Dedifferentiated amniotic fluid mesenchymal stem cell (primary cell): ENCODE measurements around the gene TMED7.

Experiments
- DNase-seq: peaks from one replicate; pipeline ENCODE4 v3.0.0-alpha.2; 2016; ENCODE audit errors: extremely low spot score

The TMED7 gene

DNA sequence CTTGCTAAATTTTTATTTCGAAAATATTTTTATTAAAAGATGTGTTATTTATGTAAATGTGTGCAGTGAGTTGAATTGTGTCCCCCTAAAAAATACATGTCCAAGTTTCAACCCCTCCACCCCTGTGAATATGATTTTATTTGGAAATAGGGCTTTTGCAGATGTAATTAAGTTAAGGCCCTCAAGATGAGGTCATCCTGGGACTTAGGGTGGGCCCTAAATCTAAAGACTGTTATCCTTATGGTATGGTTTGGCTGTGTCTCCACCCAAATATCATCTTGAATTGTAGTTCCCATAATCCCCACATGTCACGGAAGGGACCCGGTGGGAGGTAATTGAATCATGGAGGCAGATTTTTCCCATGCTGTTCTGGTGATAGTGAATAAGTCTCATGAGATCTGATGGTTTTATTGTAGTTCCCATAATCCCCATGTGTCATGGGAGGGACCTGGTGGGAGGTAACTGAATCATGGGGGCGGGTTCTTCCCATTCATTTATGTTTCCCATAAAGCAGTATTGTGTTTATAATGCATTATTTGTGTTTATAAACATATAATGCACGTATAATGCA lies 1.5 kb upstream of the TMED7 start:
- no peak for DNase-seq

DNA sequence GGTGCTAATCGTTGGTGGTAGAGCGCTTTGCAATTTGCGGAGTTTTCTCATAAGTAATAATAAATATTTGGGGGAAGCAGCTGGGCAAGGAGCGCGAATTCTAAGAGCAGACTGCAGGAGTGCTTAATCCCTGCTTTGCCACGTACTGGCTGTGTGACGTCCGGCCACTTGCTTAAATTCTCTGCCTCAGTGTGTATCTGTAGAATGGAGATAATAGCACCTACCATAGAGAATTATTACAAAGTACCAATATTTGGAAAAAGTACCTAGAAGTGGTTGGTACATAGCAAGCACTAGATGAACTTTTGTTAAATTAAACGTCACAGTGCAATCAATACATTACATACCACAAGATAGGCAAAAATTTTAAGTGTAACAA lies 598 bp upstream of the TMED7 start:
- peak; percentile 29 for DNase-seq

DNA sequence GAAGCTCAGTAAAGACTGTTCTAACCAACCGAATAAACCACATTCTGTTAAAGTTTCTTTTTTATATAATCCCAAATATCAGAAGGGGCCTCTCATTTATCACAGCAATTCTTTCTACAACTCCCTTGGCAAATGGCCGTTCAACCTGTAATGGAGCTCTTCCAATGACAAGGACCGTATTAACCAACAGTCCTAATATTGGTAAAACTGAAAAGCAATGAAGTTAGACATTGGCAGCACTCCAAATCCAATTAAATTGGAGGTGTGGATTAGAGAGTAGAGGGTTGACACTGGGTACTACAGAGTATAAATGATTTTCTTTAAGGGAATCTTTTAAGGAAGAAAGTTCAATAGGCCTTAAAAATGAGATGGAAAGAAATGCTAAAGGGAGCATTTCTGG lies 842 bp downstream of the TMED7 start:
- no peak for DNase-seq

DNA sequence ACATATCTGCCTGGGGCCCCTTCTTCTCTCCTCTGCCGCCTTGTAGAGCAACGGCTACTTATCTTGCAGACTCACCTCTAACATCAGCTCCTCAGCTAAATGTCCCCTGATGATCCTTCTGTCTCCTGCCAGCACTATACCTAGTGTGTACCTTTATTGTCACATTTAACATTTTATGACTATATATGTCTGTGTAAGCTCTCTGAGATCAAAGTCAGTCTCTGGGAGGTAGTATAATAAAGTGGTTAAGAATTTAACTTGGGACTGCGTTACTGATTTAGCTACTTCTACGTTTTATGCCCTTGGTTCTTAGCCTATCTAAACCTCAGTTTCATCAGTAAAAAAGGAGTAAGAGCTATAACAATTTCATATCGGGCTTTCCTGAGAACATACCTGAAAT lies 2.2 kb downstream of the TMED7 start:
- no peak for DNase-seq

DNA sequence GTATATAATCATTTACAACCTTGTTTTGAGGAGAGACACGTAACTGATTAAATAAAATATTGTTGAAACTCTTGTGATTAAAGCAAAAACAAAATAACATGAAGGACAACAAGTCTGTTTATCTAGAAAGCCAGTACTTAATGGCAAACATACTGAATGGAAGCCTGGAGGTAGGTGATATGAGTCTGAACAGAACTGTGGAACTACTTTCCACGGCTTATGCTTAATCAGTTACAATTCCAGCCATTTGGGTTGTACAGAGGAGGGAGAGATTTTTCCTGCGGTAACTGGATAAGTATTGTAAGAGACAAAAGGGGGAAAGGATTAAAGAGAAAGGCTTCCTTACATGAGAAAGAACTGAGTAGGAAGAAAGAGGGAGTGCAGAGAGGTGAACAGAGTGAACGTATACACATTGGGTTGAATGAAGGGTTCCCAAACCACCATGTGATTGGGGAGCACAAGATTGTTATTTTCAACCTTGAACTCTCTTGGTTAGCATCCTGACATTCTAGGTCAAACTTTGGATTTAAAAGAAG lies 4.4 kb downstream of the TMED7 start:
- DNase-seq, result no peak

DNA sequence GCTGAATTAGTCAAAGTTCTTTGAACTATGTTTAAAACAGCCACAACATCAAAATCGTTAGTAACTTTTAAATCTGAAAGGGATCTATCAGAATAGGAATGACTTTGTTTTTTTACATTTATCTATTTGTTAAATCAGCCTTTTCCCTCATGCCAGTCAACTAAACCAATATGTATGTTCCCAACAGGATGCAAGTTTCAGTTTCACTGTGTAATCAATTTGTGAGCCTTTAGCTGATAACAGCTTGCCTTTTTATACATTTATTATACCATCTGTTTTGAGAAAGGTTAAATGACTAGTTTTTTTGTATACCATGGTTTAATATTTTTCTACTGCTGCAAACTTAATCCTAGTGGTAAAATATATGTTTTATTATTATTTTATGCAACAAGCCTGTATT lies 8.9 kb downstream of the TMED7 start:
- no peak for DNase-seq

DNA sequence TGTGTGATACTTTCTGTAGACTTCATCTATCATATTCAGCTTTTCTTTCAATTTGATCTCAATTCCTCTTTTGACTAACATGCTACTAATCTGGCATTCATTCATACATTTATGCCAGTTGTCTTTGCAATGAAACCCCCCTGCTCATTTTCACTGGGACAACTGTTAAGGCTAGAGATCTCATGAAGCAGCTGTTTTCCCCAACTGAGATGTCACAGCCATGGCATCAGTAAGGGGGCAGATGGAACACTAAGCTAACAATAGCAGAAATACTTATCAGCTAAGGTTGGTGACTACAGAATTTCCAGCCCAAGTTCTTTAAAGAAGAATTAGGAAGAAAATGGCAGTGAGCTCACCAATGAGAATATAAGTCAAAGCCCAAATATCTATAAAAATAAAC lies 9.4 kb downstream of the TMED7 start:
- DNase-seq, result no peak

DNA sequence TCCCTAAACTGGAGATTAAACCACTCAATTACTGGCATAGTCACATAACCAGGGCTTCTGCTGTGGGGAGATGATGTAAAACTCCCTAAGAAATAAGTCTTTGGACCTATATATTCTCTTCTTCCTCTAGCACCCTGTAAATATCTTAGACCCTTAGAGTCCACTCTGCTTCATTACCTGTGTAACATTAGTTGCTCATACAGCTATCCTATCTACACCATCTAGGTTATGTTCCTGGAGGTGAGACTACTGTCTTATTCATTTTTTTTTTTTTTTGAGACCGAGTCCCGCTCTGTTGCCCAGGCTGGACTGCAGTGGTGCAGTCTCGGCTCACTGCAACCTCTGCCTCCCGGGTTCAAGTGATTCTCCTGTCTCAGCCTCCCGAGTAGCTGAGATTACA lies 14.0 kb downstream of the TMED7 start:
- DNase-seq, result no peak

DNA sequence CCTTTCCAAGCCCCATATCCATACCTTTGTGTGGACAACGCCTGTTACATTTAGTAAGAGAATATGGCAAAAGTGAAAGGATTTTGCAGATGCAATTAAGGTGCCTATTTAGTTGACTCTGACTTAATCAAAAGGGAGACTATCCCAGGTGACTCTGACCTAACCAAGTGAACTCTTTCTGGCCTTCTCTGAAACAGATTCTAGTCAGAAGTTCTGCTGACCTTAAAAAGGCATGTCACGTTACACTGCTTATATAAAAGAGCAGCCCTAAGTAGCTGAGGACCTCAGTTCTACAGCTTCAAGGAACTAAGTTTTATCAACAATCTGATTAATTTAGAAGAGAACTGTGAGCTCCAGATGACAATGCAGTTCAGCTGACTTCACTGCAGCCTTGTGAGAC lies 17.9 kb downstream of the TMED7 start:
- no peak for DNase-seq

DNA sequence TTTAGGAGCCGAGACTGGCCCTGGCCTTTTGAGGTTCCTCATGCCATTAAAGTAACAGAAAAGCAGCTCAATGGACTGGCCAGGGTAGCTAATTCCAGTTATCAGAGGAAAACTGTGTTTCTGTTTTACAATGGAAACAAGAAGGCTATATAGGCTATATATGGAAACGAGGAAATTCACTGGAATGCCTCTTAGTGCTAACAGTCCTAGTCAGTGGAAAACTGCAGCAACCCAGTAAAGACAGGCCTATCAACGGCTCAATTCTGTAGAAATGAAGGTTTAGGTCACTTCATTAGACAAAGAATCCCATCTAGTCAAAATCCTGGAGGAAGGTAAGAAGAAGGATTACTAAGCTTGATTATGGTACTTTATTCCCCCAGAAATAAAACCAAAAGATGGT lies 20.4 kb downstream of the TMED7 start:
- no peak for DNase-seq

DNA sequence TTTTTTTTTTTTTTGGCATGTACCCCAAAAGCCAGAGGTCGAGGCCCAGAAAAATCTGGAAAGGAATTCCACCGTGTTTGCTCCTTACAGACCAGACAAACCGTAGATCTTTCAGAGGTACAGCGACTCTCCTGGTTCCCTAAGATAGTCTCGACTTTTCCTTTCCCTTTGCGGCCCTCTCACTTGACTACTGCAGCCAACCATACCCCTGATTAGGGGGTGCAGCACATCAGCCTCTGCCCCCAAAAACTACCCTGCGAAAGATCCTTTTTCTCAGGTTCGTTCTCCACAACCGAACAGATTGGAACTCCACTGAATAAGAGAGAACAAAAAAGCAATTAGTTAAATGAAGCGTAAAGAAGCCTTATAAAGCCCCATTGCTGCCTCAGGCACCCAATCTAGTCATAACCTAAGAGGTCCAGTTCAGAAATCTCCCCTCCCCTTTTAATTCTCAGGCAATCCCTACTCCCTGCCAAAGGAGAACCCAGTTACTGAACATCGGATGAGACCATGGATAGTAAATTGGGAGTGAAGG lies 23.2 kb downstream of the TMED7 start:
- DNase-seq, result no peak

DNA sequence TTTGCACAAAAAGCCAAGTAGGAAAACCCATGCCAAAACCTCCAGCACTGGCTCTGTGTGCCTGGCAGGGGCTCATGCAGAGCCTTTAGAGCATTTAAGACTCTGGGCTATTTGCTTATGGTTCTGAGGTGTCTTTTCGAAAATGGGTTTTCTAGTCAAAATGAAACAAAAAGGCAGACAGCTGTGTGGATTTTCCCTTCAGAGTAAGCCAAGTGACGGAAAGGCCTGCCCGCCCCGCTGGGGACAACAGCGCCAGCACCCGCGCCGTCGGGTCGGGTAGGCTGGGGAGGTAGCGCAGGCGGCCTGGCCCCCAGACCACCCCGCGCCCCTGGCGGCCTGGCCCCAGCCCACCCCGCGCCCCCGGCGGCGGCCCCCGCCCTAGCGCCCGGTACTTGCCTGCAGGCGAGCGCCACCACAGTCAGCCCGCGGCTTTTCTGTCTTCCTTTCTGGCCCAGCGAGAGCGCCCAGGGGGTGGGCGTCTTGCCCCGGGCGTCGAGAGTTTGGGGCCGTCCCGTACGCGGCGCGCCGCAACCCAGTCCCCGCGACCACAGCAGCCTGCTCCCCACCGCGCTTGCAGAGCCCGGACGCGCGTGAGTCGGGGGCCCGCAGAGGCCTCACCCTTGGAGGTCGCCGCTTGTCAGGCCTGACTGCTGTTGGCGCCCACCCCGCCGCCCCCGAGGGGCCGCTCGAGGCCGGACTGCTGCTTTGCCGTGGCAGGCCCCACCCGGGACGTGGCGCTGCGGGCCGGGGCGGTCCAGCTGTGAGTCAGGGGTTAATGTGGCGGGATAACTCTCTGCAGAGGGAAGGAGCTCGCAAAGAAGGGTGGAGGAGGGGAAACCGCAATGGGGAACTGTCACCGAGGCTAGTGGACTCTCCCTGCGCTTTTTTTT lies 23.9 kb downstream of the TMED7 start, which contains the start of gene TICAM2:
TSS of gene TICAM2 (minus strand) at position 779 of the 890 bp plus-strand sequence. CDS start 21,223 bp downstream, outside the sequence.
- no peak for DNase-seq

DNA sequence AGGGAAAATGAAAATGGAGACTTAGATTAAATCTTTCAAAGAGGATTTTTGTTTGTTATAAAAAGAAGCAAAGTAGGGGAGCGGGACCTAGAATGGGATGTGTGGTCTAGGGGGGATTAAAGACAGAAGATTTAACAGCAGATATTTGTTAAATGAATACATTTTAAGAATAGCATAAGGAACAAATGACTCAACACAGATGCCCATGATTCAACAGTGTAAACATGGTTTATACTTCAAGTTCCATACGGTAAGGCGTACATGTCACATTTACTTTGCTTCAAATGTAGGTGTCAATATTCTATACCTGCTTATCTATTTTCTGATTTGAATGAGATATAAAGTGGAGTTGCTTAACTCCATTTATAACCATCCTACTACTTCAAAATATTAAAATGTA lies 25.1 kb downstream of the TMED7 start:
- DNase-seq, result no peak

DNA sequence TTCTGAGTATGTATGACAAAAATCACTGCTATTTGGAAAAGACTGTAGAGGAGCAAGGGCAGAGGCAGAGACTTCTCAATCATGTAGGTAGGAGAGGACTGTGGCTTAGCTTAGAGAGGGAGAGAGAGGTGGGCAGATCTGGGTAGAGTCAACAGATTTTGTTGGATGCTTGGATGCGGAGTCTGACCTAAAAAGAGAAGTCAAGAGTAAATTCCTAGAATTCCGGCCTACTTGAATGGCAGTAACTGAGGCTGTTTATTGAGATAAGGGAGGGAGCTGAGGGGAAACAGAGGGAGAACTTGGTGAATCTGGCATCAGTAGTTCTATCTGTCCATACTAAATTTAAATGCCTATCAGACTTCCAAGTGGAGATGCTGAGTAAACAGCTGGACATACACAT lies 25.9 kb downstream of the TMED7 start:
- no peak for DNase-seq

DNA sequence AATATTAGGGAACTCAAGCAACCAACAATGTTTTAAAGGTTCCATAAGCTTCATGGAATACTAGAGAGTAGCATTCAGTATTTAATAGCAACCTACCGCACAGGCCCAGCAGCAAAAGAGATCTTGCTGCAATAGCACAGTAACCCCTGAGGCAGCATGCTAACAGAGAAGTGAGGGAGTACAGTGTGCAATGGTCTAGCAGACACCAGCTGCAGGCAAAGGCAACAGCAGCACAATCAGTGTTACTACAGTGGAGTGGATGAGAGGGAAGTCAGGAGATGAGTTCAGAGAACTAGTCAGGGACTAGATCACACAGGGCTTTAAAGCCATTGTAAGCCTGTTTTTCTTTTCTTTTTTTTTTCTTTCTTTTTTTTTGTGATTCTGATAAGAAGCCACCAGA lies 26.3 kb downstream of the TMED7 start:
- DNase-seq, result peak; percentile 78

DNA sequence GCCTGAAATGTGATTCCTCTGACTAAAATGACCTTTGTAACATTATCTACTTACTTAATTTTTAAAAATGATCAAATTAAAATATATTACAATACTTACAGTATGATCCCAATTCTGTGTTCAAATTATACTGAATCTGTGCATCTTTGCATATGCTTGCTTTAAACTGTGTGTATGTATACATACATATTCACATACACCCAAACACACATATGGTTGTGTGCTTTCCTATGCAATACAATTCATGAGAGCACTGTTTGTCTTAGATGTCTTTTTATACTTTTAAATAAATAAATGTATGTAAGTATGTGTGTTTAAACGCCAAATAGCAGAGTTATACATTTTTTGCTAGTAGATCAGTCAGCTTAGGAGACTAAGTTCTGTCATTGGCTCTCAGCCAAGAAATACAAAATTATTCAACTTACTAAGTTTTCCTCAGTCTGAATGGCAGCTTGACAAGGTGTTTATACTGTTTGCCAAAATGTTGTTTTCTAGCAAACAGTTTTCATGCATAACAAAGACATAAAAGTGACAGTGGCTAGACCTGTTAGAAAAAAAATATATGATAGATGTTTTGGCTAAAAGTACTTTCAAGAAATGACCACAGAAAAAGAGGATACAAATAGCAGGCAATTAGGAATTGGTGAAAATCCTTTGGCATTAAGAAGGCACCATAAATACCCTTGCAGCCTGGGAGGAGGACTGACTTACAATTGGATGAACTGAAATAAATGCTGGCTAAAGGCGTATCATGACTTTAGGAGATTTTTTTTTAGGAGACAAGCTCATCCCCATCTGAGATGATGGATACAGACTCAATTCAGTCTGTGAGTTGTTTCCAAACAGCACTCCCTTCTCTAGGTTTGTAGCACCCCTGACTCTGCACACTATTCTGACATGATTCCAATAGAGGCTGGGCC lies 31.4 kb downstream of the TMED7 start:
- no peak for DNase-seq

DNA sequence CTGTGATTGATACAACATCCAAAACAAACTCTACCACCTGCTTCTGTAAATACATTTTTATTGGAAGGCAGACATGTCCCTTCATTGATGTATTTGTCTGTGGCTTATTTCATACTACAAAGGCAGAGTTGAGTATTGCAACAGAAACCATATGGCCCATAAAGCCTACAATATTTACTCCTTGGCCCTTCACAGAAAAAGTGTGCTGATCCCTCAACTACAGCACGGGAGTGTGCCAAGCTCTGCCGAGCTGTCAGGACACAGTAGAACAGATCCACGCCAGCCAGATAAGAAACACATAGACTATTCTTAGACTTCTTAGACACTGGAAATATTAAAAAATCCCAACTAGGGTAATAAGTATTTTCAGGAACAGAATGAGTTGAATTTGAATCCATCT lies 36.8 kb downstream of the TMED7 start:
- DNase-seq, result no peak

DNA sequence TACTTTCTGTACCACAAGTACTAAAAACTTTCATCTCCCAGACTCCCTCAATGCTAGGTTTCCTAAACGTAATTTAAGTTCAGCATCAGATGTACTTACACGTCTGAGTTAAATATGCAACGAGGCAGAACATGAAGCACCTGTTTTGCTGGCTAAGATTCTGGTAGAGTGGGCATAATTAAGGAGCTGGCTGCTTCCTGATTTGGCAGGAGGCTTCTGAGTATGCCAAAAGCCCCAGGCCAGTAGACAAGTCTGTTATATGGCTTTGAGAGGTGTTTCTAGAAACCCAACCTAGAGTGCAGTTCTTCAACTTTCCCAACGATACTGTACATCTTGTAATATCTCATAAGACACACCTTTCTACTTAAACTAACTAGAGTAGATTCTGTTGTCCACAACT lies 37.2 kb downstream of the TMED7 start:
- no peak for DNase-seq

DNA sequence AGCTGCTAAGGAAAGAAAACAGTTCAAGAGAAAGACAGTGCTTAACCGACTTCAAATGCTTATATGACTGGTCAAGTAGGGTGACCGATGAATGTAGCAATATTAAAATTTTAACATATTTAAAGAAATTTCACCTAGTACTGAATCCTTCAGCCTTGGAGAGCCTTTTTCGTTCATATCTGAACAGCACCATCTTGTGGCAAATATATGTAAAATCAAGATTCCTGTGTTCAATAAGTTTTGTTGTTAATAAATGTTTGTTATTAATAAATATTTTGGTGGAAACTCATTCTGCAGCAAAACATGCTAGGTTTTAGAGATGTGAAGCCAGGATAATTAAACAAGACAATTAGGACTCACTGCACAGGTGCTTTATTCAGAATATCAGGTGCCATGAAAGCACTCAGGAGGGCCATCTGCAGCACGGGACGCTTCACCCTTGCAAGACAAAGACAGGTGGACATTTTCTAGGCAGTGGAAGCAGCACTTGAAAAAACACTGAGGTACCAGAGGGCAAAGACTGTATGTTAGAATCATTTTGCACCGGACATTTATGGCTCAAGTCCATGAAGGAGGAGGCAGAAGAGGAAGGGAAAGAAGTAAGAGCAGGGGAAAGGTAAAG lies 39.2 kb downstream of the TMED7 start:
- DNase-seq, result peak; percentile 58

DNA sequence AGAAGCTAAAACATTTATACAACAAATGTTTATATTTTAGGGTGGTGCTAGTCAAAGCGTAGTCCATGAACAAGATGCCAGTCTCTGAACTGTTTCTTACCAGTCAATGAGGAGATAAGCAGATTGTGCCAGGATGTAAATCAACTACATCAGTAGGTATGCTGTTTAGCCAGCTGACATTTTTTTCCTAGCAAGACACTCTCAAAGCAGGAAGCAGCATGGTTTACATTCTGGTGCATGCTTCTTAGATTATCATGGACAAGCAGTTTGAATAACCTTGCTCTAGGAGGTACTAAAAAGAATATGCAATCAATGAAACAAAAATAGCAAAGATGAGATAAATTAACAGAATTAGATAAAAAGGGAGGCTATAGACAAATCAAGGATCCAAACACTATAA lies 40.6 kb downstream of the TMED7 start:
- DNase-seq, result no peak

DNA sequence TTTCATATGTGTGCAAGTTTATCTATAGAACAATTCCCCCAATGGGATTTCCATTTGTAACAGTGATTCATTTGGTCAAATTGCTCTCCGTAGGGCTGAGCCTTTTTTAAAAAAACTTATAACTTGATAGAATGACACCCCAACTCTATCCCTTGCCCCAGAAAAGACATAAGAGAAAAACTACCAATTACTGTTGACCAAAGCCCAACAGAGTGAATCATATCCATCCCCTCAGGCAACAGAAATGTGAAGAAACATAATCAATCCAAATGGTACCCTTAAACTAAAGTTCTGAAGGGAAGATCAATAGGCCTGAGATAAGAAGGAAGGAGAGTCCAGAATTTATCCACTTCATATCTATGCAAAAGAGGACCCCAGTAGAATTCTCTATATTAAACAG lies 41.3 kb downstream of the TMED7 start:
- DNase-seq, result no peak
